Nephron progenitor cell (in vitro differentiated cells): ENCODE data around the gene ATXN10.
A peak's percentile ranks its signal among the peaks of the same experiment; 100 is the strongest.

Experiments used
- DNase-seq: peaks from one replicate; pipeline ENCODE4 v3.0.0; 2021
- H3K27ac Mint-ChIP-seq: 2 replicates; pipeline ENCODE4 v1.8.0; 2021; ENCODE audit warnings: mild to moderate bottlenecking, moderate library complexity, mixed read lengths
- H3K27me3 Mint-ChIP-seq: 2 replicates; pipeline ENCODE4 v1.8.0; 2021; ENCODE audit warnings: mild to moderate bottlenecking, low read depth, mixed read lengths; ENCODE audit not compliant: poor library complexity
- H3K36me3 Mint-ChIP-seq: 2 replicates; pipeline ENCODE4 v1.8.0; 2021; ENCODE audit warnings: low read depth, mixed read lengths
- H3K4me1 Mint-ChIP-seq: 2 replicates; pipeline ENCODE4 v1.8.0; 2021; ENCODE audit warnings: mixed read lengths
- H3K4me3 Mint-ChIP-seq: 2 replicates; pipeline ENCODE4 v1.8.0; 2021; ENCODE audit warnings: mild to moderate bottlenecking, moderate library complexity, mixed read lengths
- H3K9me3 Mint-ChIP-seq: 2 replicates; pipeline ENCODE4 v1.8.0; 2021; ENCODE audit warnings: mild to moderate bottlenecking, moderate library complexity, mixed read lengths
- TF ChIP-seq, protein P1 (sequence below): fragments of 200-600 bp; sonication (generic); IDR thresholded peaks from 2 replicates; pipeline ENCODE4 v1.5.0; 2021; ENCODE audit warnings: antibody characterized with exemption

ATXN10 gene

DNA sequence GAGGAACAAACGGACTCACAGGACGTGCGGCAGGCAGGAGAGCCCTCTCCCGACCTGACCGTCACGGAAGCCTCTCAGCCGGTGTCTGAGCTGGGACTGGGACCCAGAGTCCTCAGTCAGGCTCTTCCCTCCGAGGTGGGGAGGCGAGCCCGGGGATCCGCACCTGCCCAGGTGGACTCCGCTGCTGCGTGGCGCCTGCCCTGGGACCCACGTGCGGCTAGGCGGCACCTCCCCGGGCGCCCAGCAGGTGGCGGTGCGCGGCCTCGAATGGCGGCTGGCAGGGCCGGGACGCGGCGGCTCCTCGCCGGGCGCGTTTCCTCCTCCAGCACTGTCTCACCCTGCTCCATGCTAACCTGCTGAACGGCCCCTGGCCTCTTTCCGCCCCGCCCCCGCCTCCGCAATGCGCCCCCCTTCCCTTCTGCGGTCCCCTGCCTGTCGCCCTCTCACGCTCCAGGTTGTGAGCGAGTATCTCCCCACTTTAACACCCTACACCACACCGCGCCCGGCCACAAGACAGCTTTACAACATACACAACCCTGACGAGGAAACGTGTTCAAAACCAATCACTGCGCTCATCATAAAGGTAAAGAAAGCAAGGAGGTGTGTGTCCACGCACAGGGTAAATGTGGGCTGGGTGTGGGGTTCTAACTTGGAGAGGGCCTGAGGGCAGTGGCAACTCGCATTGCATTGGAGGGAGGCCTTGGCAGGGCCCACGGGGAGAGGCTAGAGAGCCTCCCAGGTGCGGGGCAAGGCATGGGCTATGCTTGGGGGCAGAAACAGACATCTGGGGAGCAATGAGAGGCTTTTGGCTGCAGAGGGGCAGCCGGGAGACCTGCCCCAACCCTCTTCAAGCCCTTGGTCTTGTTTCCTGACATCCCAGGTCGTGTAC lies 25.9 kb upstream of the ATXN10 start:
- Mint-ChIP-seq H3K36me3 (no peaks in the 10 kb centered on the region), H3K4me1 (peaks cover 5% of the 10 kb centered on the region), H3K27ac (no peak overlapping the region), H3K27me3 (peaks cover 91% of the 10 kb centered on the region), H3K9me3 (peaks cover 5% of the 10 kb centered on the region), H3K4me3 (peak overlapping the region; percentile 46)
- peak; percentile 88 for DNase-seq
- TF ChIP-seq, protein P1, sequence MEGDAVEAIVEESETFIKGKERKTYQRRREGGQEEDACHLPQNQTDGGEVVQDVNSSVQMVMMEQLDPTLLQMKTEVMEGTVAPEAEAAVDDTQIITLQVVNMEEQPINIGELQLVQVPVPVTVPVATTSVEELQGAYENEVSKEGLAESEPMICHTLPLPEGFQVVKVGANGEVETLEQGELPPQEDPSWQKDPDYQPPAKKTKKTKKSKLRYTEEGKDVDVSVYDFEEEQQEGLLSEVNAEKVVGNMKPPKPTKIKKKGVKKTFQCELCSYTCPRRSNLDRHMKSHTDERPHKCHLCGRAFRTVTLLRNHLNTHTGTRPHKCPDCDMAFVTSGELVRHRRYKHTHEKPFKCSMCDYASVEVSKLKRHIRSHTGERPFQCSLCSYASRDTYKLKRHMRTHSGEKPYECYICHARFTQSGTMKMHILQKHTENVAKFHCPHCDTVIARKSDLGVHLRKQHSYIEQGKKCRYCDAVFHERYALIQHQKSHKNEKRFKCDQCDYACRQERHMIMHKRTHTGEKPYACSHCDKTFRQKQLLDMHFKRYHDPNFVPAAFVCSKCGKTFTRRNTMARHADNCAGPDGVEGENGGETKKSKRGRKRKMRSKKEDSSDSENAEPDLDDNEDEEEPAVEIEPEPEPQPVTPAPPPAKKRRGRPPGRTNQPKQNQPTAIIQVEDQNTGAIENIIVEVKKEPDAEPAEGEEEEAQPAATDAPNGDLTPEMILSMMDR, result peak; percentile 87

DNA sequence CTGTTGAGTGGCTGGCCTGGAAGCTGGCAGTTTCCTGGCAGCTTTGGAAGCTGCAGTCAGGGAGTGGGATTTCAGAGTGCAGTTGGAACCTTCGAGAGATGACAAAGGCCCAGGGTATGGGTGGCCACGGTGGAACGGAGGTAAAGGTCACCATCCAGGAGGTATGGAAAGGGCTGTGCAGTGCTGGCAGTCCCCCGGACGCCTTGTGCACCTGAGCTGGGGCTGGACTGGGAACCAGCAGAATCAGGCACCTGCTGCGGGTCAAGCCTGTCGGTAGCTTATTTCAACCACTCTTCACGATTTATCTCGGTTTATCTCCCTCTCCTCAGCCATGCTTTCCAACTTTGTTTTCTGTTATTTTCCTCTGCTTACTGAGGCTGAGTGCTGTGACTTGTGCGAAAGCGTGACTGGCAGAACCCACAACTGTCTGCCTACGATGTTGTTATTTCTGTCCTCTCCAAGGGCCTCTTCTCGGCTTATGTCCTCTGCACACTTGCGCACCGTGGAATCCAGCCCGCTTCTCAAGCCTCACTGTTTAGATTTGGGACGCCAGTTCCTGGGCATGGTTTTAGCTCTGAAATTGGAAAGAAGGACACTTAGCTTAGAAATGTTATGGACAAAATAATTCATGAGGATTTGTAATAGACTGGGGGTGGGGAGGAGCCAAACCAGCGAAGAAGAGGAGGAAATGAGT lies 24.0 kb upstream of the ATXN10 start:
- TF ChIP-seq, protein P1, result no peak
- Mint-ChIP-seq H3K27me3 (peaks cover 79% of the 10 kb centered on the region), H3K4me1 (peaks cover 5% of the 10 kb centered on the region), H3K36me3 (no peaks in the 10 kb centered on the region), H3K4me3 (no peak overlapping the region), H3K9me3 (peaks cover 15% of the 10 kb centered on the region), H3K27ac (no peak overlapping the region)
- DNase-seq, result no peak

DNA sequence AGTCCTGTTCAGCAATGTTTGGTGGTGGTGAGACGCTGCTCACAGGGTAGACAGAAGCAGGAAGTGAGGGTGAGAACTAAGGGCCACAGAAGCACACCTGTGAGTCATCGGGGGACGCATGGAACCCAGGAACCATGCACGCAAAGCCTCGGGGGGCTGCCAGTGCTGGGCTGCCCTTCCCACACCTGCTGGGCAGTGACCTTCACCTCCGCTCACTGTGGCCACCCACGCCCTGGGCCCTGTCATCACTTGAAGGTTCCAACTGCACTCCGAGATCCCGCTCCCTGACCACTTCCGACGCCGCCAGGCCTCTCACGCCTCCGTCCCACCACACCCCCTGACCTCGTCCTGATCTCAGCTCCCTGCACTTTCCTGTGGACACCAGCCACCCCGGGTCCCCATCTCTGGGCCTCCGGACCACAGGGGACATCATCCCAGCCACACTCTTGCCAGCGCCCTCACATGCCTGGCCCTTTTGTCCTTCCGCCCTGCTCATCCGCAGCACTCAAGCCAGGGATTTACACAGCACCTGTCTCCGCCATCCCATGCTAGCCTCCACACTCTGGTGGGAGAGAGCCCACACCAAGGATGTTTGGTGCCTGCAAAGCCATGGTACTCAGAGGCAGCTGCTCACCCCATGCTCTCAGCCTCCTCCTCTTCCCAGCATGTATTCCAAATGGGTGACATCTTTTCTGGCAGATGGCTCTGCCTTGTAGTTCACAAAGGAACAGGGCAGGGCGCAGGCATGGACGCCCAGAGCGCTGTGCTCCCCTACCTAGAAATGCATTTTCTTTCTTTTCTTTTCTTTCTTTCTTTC lies 23.1 kb upstream of the ATXN10 start:
- peaks cover 15% of the 10 kb centered on the region for H3K9me3 Mint-ChIP-seq
- H3K4me3 Mint-ChIP-seq, result no peak overlapping the region
- no peak for DNase-seq
- no peak overlapping the region for H3K27ac Mint-ChIP-seq
- TF ChIP-seq, protein P1, result no peak
- H3K36me3 Mint-ChIP-seq, result no peaks in the 10 kb centered on the region
- peaks cover 5% of the 10 kb centered on the region for H3K4me1 Mint-ChIP-seq
- peaks cover 72% of the 10 kb centered on the region for H3K27me3 Mint-ChIP-seq

GRCh38 chr22:45649809-45650208 lies 21.8 kb upstream of the ATXN10 start:
- TF ChIP-seq, protein P1, result no peak
- Mint-ChIP-seq H3K9me3 (peaks cover 15% of the 10 kb centered on the region), H3K27me3 (peaks cover 60% of the 10 kb centered on the region), H3K4me3 (no peak overlapping the region), H3K36me3 (no peaks in the 10 kb centered on the region), H3K27ac (no peak overlapping the region), H3K4me1 (peaks cover 5% of the 10 kb centered on the region)
- no peak for DNase-seq

DNA sequence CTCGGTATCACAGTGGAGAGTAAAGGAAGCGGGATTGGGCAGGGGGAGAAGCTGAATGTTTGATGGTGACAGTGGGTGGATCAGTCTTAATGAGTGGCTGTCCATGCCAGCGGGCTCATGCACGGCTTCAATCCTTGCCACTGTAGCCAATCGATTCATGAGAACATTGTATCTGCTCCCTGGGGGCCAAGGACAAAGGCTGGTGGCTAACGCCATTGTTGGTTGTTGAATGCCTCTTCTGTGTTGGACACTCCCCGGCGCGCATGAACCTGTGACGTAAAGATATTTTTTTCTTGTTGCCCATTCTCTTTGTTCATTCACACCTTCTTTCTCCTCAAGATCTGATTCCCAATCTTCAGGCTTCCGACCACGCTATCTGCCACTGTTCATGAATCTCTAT lies 20.9 kb upstream of the ATXN10 start:
- Mint-ChIP-seq H3K27me3 (peaks cover 55% of the 10 kb centered on the region), H3K27ac (no peak overlapping the region), H3K4me3 (no peak overlapping the region), H3K36me3 (no peaks in the 10 kb centered on the region), H3K4me1 (peaks cover 4% of the 10 kb centered on the region), H3K9me3 (peaks cover 15% of the 10 kb centered on the region)
- no peak for DNase-seq
- TF ChIP-seq, protein P1, result no peak
